Neural cell (in vitro differentiated cells): ENCODE data around the gene TSPAN16. TPM values are rescaled to one million over a fixed set of nuclear protein-coding genes. Genes with fewer than 3 reads are reported as not detected.

ENCODE experiments used
- H2AFZ ChIP-seq: fragments of 200-600, 300-800 bp; sonication (generic), shearing (Covaris generic); 2 replicates; pipeline ENCODE4 v1.6.0; 2014; ENCODE audit warnings: low read depth, mild to moderate bottlenecking, antibody characterized with exemption, low read length, moderate library complexity
- H3F3A ChIP-seq: fragments of 200-600 bp; shearing (Covaris generic); 2 replicates; pipeline ENCODE4 v1.6.1; 2016; ENCODE audit warnings: mild to moderate bottlenecking, moderate library complexity, mixed read lengths, antibody characterized with exemption, low read length; ENCODE audit not compliant: insufficient read depth, poor library complexity, severe bottlenecking
- H3K27ac ChIP-seq: fragments of 200-600, 300-800 bp; sonication (generic), shearing (Covaris generic); 2 replicates; pipeline ENCODE4 v1.5.1; 2014; ENCODE audit warnings: mild to moderate bottlenecking, low read length, moderate library complexity
- H3K27me3 ChIP-seq: fragments of 300-800, 200-600 bp; sonication (generic), shearing (Covaris generic); 2 replicates; pipeline ENCODE4 v1.6.0; 2014; ENCODE audit warnings: mild to moderate bottlenecking, low read depth, low read length, moderate library complexity; ENCODE audit not compliant: insufficient read depth
- H3K36me3 ChIP-seq: fragments of 300-800, 200-600 bp; sonication (generic), shearing (Covaris generic); 2 replicates; pipeline ENCODE4 v1.5.1; 2014; ENCODE audit warnings: mild to moderate bottlenecking, antibody characterized with exemption, low read length, moderate library complexity; ENCODE audit not compliant: insufficient read depth
- H3K4me2 ChIP-seq: fragments of 300-800, 200-600 bp; sonication (generic), shearing (Covaris generic); 2 replicates; pipeline ENCODE4 v1.6.0; 2014; ENCODE audit warnings: mild to moderate bottlenecking, low read length
- H3K4me3 ChIP-seq: fragments of 300-800, 200-600 bp; sonication (generic), shearing (Covaris generic); 2 replicates; pipeline ENCODE4 v1.5.1; 2014; ENCODE audit warnings: mild to moderate bottlenecking, low read length, moderate library complexity
- H3K79me2 ChIP-seq: fragments of 200-600 bp; shearing (Covaris generic); replicated peaks from 2 replicates; pipeline ENCODE4 v1.6.0; 2014; ENCODE audit warnings: mild to moderate bottlenecking, low read length, moderate library complexity; ENCODE audit not compliant: insufficient read depth
- H3K9ac ChIP-seq: fragments of 300-800, 200-600 bp; sonication (generic), shearing (Covaris generic); 2 replicates; pipeline ENCODE4 v1.6.1; 2016; ENCODE audit warnings: mild to moderate bottlenecking, low read length, mixed read lengths
- H3K9me2 ChIP-seq: fragments of 200-600 bp; shearing (Covaris generic); 2 replicates; pipeline ENCODE4 v1.6.1; 2016; ENCODE audit warnings: mild to moderate bottlenecking, low read length, mixed read lengths; ENCODE audit not compliant: insufficient read depth
- H3K9me3 ChIP-seq: fragments of 200-600, 300-800 bp; sonication (generic), shearing (Covaris generic); 2 replicates; pipeline ENCODE4 v1.6.1; 2016; ENCODE audit warnings: mild to moderate bottlenecking, mixed run types, low read length, moderate library complexity, mixed read lengths
- H4K20me1 ChIP-seq: fragments of 200-600 bp; shearing (Covaris generic); 2 replicates; pipeline ENCODE4 v1.6.1; 2016; ENCODE audit warnings: mild to moderate bottlenecking, mixed run types; ENCODE audit not compliant: insufficient read depth
- CTCF ChIP-seq: fragments of 450-650 bp; IDR thresholded peaks from 2 replicates; pipeline ENCODE4 v1.5.1; 2014; ENCODE audit warnings: antibody characterized with exemption, mild to moderate bottlenecking, moderate library complexity; ENCODE audit not compliant: poor library complexity, severe bottlenecking
- EP300 ChIP-seq: fragments of 450-650 bp; conservative IDR thresholded peaks from 2 replicates; pipeline ENCODE4 v1.6.1; 2014; ENCODE audit warnings: antibody characterized with exemption, mild to moderate bottlenecking, moderate library complexity; ENCODE audit not compliant: poor library complexity, severe bottlenecking
- EZH2 ChIP-seq: fragments of 200-600, 300-800 bp; shearing (Covaris generic), sonication (generic); IDR thresholded peaks from 2 replicates; pipeline ENCODE4 v1.6.1; 2014; ENCODE audit warnings: antibody characterized with exemption, low read length, borderline replicate concordance, mild to moderate bottlenecking; ENCODE audit not compliant: insufficient read depth, poor library complexity, severe bottlenecking
- MXI1 ChIP-seq: fragments of 450-650 bp; conservative IDR thresholded peaks from 2 replicates; pipeline ENCODE4 v1.6.1; 2014; ENCODE audit warnings: antibody characterized with exemption, mild to moderate bottlenecking; ENCODE audit not compliant: poor library complexity, severe bottlenecking
- POLR2AphosphoS5 ChIP-seq: IDR thresholded peaks from 2 replicates; pipeline ENCODE4 v1.6.1; 2012
- RAD21 ChIP-seq: fragments of 450-650 bp; conservative IDR thresholded peaks from 2 replicates; pipeline ENCODE4 v1.6.1; 2014; ENCODE audit warnings: antibody characterized with exemption, mild to moderate bottlenecking, moderate library complexity
- REST ChIP-seq: IDR thresholded peaks from 2 replicates; pipeline ENCODE4 v1.6.1; 2012; ENCODE audit warnings: borderline replicate concordance
- SMC3 ChIP-seq: fragments of 450-650 bp; conservative IDR thresholded peaks from 2 replicates; pipeline ENCODE4 v1.6.1; 2014; ENCODE audit warnings: antibody characterized with exemption, mild to moderate bottlenecking, moderate library complexity; ENCODE audit not compliant: poor library complexity
- TAF1 ChIP-seq: IDR thresholded peaks from 2 replicates; pipeline ENCODE4 v1.6.1; 2012; ENCODE audit warnings: low read depth
- polyA plus RNA-seq: library from polyadenylated mRNA; depleted of rRNA; stranded (reverse); fragments of >200 nt; gene quantifications from 2 replicates; pipeline ENCODE4 v1.2.3, GENCODE V29; 2014

Gene TSPAN16
- polyA plus RNA-seq, 1 donor from 2014 or later, result not detected

- H3K4me2 ChIP-seq, result no peak overlapping the region
- no peak overlapping the region for H2AFZ ChIP-seq
Measured at GRCh38 chr19:11265785-11266236, 30.1 kb upstream of the TSPAN16 start.

More at GRCh38 chr19:11265785-11266236, 30.1 kb upstream of the TSPAN16 start:
- no peak for TF ChIP-seq RAD21
- TF ChIP-seq POLR2AphosphoS5, result no peak
- no peak for TF ChIP-seq EZH2
- no peak for TF ChIP-seq MXI1
- no peak for TF ChIP-seq SMC3
- TF ChIP-seq TAF1, result no peak
- no peak for TF ChIP-seq CTCF
- TF ChIP-seq REST, result no peak
- no peak for TF ChIP-seq EP300
- Histone ChIP-seq H3K4me3 (no peak overlapping the region), H3K36me3 (no peaks in the 10 kb centered on the region), H3F3A (no peaks in the 10 kb centered on the region), H3K79me2 (no peaks in the 10 kb centered on the region), H3K9me2 (no peaks in the 10 kb centered on the region), H3K27ac (no peak overlapping the region), H3K9ac (no peak overlapping the region), H3K27me3 (peaks cover 12% of the 10 kb centered on the region), H3K9me3 (no peaks in the 10 kb centered on the region), H4K20me1 (no peaks in the 10 kb centered on the region)
